ENCODE measurements around the gene MYO5A.

Gene MYO5A

DNA sequence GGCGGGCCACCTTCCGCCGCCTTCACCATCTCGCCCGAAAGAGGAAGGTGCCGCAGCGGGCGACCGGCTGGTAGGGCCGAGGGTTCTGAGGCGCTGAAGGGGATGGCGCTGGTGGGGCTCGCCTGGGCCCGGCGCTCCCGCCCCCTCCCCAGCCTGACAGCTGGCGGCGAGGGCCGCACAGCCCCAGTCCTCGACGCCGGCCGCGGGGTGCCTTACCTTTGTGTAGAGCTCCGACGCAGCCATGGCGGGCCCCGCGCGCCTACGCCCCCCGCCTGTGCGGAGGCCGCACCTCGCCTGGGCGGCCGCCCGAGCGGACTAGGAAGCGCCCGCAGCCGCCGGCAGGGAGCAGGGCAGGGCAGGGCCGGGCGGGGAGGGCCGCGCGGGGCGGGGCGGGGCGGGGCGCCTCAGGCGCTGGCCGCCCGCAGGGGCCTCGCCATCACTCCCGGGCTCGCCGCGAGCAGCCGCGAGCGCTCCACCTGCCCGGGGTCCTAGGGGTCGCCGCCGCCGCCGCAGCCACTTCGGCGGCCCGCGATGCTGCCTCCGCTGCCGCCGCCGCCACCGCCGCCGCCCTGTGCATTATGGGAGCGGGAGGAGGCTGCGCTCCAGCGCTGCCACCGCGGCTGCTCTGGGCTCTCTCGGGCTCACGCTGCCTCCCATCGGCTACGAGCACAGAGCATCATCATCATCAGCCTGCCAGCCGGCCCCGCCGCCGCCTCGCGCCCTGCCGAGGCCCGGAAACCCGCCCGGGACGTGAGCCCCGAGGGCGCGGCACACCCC is at the start of gene MYO5A:
TSS of gene MYO5A (minus strand) at position 317 of the 777 bp plus-strand sequence. CDS start at position 243, 74 bp downstream.
- H3K36me3 ChIP-seq (ENCODE audit: control insufficient read depth in 2 of 2, insufficient read depth in 1 of 2, low read length in 2 of 2), result no peaks in the 10 kb centered on the region
- no peaks in the 10 kb centered on the region for H3K4me1 ChIP-seq (ENCODE audit: control insufficient read depth, insufficient read depth, low read length)
- H3K27ac ChIP-seq (ENCODE audit: extremely low read depth, low read depth, low read length), result peak within 1 kb of the TSS; percentile 78
- POLR2A ChIA-PET, result interaction anchor here (0.5 to 1.6 kb wide), 3 partner anchors 10 to 150 kb away, joined by 3 to 6 read pairs (median 5); partner anchors contain the start of gene ATOSA
- H3K4me3 ChIP-seq (ENCODE audit: low read depth, low read length), result peak within 1 kb of the TSS; percentile 60
- H3K9me3 ChIP-seq (ENCODE audit: control insufficient read depth, insufficient read depth, low read depth, low read length), result no peaks in the 10 kb centered on the region
- CTCF ChIA-PET, result interaction anchor here (0.8 to 1.4 kb wide), 2 partner anchors 9 to 206 kb away, joined by 3 to 9 read pairs; no protein-coding TSS in a partner anchor
- no peak for TF ChIP-seq WT1 (tag by site-specific recombination; IDR thresholded peaks at IDR 0.05)
- TF ChIP-seq ZBTB21 (tag by site-specific recombination; IDR thresholded peaks at IDR 0.05), result no peak
- TF ChIP-seq TCF7L2 (IDR thresholded peaks at IDR 0.05; ENCODE audit: borderline replicate concordance, low read depth, low read length), result no peak
- TF ChIP-seq ZNF518A (tag by site-specific recombination; conservative IDR thresholded peaks at IDR 0.05; ENCODE audit: low read depth), result no peak
- TF ChIP-seq ZNF16 (tag by site-specific recombination; IDR thresholded peaks at IDR 0.05; ENCODE audit: low read depth), result peak; percentile 62; the same call in 1 of the 2 replicates
- no peak for TF ChIP-seq EGR2 (tag by site-specific recombination; IDR thresholded peaks at IDR 0.05; ENCODE audit: low read depth)
- no peak for TF ChIP-seq GLIS1 (tag by site-specific recombination; IDR thresholded peaks at IDR 0.05)
- TF ChIP-seq, protein P1, sequence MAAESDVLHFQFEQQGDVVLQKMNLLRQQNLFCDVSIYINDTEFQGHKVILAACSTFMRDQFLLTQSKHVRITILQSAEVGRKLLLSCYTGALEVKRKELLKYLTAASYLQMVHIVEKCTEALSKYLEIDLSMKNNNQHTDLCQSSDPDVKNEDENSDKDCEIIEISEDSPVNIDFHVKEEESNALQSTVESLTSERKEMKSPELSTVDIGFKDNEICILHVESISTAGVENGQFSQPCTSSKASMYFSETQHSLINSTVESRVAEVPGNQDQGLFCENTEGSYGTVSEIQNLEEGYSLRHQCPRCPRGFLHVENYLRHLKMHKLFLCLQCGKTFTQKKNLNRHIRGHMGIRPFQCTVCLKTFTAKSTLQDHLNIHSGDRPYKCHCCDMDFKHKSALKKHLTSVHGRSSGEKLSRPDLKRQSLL (tag by site-specific recombination; IDR thresholded peaks at IDR 0.05), result peak; percentile 67; the same call in 1 of the 2 replicates
- no peak for TF ChIP-seq ZNF530 (tag by site-specific recombination; IDR thresholded peaks at IDR 0.05; ENCODE audit: low read depth)
- TF ChIP-seq ZBTB8A (tag by site-specific recombination; IDR thresholded peaks at IDR 0.05), result peak; percentile 86
- TF ChIP-seq, protein P2, sequence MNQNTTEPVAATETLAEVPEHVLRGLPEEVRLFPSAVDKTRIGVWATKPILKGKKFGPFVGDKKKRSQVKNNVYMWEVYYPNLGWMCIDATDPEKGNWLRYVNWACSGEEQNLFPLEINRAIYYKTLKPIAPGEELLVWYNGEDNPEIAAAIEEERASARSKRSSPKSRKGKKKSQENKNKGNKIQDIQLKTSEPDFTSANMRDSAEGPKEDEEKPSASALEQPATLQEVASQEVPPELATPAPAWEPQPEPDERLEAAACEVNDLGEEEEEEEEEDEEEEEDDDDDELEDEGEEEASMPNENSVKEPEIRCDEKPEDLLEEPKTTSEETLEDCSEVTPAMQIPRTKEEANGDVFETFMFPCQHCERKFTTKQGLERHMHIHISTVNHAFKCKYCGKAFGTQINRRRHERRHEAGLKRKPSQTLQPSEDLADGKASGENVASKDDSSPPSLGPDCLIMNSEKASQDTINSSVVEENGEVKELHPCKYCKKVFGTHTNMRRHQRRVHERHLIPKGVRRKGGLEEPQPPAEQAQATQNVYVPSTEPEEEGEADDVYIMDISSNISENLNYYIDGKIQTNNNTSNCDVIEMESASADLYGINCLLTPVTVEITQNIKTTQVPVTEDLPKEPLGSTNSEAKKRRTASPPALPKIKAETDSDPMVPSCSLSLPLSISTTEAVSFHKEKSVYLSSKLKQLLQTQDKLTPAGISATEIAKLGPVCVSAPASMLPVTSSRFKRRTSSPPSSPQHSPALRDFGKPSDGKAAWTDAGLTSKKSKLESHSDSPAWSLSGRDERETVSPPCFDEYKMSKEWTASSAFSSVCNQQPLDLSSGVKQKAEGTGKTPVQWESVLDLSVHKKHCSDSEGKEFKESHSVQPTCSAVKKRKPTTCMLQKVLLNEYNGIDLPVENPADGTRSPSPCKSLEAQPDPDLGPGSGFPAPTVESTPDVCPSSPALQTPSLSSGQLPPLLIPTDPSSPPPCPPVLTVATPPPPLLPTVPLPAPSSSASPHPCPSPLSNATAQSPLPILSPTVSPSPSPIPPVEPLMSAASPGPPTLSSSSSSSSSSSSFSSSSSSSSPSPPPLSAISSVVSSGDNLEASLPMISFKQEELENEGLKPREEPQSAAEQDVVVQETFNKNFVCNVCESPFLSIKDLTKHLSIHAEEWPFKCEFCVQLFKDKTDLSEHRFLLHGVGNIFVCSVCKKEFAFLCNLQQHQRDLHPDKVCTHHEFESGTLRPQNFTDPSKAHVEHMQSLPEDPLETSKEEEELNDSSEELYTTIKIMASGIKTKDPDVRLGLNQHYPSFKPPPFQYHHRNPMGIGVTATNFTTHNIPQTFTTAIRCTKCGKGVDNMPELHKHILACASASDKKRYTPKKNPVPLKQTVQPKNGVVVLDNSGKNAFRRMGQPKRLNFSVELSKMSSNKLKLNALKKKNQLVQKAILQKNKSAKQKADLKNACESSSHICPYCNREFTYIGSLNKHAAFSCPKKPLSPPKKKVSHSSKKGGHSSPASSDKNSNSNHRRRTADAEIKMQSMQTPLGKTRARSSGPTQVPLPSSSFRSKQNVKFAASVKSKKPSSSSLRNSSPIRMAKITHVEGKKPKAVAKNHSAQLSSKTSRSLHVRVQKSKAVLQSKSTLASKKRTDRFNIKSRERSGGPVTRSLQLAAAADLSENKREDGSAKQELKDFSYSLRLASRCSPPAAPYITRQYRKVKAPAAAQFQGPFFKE (tag by site-specific recombination; IDR thresholded peaks at IDR 0.05; ENCODE audit: borderline replicate concordance), result no peak
- TF ChIP-seq, protein P3, sequence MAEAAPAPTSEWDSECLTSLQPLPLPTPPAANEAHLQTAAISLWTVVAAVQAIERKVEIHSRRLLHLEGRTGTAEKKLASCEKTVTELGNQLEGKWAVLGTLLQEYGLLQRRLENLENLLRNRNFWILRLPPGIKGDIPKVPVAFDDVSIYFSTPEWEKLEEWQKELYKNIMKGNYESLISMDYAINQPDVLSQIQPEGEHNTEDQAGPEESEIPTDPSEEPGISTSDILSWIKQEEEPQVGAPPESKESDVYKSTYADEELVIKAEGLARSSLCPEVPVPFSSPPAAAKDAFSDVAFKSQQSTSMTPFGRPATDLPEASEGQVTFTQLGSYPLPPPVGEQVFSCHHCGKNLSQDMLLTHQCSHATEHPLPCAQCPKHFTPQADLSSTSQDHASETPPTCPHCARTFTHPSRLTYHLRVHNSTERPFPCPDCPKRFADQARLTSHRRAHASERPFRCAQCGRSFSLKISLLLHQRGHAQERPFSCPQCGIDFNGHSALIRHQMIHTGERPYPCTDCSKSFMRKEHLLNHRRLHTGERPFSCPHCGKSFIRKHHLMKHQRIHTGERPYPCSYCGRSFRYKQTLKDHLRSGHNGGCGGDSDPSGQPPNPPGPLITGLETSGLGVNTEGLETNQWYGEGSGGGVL (tag by site-specific recombination; IDR thresholded peaks at IDR 0.05), result peak; percentile 30; the same call in 1 of the 2 replicates
- TF ChIP-seq ZBTB26 (tag by site-specific recombination; optimal IDR thresholded peaks at IDR 0.05), result peak; percentile 61
- no peak for TF ChIP-seq ZNF146 (tag by site-specific recombination; IDR thresholded peaks at IDR 0.05)
- no peak for TF ChIP-seq ZNF785 (tag by site-specific recombination; IDR thresholded peaks at IDR 0.05)
- TF ChIP-seq ZFP41 (tag by site-specific recombination; IDR thresholded peaks at IDR 0.05; ENCODE audit: borderline replicate concordance), result no peak
- TF ChIP-seq ZIC2 (tag by site-specific recombination; IDR thresholded peaks at IDR 0.05), result peak; percentile 16
- no peak for TF ChIP-seq ZNF776 (tag by site-specific recombination; IDR thresholded peaks at IDR 0.05; ENCODE audit: borderline replicate concordance)
- 0 out of 2 replicates have a peak, but pooled peaks have one; percentile 16 for TF ChIP-seq MZF1 (tag by site-specific recombination; IDR thresholded peaks at IDR 0.05; ENCODE audit: borderline replicate concordance)

All from HEK293 (cell line).